ENCODE results near the gene GPN1.
A peak's percentile ranks its signal among the peaks of the same experiment; 100 is the strongest.

GPN1 gene

DNA sequence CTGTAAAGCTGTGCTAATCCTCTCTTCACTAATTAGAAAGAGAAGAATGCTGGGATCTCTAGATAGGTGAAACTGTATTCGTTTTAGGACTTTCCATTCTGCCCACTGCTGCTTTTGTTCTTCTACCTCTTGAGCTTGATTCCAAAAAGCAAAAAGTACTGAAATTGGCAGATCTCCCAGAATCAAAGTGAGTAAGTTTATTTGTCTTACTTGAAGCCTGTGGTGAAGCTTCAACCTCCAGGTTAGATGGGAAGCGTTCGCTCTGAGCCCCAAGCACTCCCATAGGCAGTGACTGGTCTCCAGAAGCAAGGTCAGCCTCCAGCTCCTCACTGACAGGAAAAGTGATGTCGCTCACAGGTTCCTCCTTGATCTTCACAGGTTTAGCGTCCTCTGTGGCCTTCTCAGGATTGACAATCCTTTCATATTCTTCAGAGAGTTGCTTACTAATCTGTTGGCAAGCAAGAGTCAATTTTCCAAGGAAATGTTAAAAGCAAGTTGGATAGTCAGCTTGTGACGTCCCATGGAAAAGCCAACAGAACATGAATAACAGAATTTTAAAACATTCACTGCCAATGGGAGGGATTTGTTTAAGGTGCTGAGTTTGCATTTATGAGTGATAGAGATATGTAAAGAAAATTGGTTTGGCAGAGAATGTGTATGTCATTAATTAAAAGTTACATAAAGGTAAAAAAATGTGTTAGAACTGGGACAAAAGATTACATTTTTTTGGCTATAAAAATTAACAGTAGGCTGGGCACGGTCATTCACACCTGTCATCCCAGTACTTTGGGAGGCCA lies 26.5 kb downstream of the GPN1 start:
- TF ChIP-seq, protein P1, sequence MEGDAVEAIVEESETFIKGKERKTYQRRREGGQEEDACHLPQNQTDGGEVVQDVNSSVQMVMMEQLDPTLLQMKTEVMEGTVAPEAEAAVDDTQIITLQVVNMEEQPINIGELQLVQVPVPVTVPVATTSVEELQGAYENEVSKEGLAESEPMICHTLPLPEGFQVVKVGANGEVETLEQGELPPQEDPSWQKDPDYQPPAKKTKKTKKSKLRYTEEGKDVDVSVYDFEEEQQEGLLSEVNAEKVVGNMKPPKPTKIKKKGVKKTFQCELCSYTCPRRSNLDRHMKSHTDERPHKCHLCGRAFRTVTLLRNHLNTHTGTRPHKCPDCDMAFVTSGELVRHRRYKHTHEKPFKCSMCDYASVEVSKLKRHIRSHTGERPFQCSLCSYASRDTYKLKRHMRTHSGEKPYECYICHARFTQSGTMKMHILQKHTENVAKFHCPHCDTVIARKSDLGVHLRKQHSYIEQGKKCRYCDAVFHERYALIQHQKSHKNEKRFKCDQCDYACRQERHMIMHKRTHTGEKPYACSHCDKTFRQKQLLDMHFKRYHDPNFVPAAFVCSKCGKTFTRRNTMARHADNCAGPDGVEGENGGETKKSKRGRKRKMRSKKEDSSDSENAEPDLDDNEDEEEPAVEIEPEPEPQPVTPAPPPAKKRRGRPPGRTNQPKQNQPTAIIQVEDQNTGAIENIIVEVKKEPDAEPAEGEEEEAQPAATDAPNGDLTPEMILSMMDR (IDR thresholded peaks at IDR 0.05; ENCODE audit: low read depth, low read length) = no peak
- no peak overlapping the region for H3K4me3 ChIP-seq (ENCODE audit: low read depth, low read length)
- in situ Hi-C loops (cut with HindIII; ENCODE audit: low sequenced_read_pairs) = no loop called here
- peak; percentile 93 for DNase-seq (ENCODE audit: low read depth, low spot score)

DNA sequence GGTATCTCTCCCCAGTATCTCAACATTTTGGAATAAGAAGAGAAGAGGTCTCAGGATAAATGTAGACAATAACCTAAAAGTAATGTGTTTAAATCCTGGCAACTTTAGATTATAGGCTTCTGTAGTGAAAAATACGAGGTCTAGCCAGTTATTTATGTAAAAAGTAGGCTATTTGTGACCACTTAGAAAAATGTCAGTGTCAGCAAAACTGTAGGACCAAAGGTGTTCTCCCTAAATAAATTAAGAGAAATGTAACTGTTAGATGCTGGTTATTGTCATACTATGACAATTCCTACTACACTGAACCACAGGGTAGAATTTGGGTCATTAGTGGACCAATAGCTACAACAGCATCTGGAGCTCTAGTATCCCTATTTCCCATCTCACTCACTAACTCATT lies 32.5 kb downstream of the GPN1 start:
- H3K4me3 ChIP-seq (ENCODE audit: low read depth, low read length) = no peak overlapping the region
- in situ Hi-C loops (cut with HindIII; ENCODE audit: low sequenced_read_pairs) = no loop called here
- no peak for DNase-seq (ENCODE audit: low read depth, low spot score)
- TF ChIP-seq, protein P1 (IDR thresholded peaks at IDR 0.05; ENCODE audit: low read depth, low read length) = no peak

DNA sequence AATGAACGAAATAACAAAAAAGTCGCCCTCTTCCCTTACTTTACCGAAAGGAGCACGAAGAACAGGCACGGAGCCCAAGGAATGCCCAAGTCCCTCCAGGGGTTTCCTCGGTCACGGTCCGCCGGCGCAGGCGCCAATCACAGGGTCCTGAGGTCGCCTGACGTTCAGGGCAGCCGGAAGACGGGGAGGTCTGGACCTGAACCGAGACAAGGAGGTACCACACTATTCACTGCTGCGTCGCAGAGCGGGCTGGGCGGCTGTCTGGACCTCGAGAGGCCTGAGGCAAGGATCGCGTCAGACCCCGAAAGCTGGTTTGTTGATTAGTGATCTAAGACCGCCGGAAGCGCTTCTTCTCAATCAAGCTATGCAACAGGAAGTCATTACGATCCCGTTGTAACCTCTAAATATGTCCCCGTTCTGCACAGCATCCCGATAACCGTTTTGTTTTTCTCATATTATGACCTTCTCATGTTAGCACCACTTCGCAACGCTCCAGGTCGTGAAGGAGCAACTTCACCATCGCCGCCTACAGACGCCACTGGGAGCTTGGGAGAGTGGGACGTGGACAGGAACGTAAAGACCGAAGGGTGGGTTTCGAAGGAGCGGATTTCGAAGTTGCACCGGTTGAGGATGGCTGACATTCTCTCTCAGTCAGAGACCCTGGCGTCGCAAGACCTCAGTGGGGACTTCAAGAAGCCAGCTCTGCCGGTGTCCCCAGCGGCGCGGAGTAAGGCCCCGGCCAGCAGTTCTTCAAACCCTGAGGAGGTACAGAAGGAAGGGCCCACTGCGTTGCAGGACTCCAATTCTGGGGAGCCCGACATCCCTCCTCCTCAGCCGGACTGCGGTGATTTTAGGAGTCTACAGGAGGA lies 34.7 kb downstream of the GPN1 start, which contains the start of the genes SLC4A1AP and SUPT7L:
Gene SLC4A1AP, plus strand, starts transcription at position 605 of the 869 bp plus-strand sequence. Its CDS starts 26 bp downstream, at position 631.
Gene SUPT7L, minus strand, starts transcription at position 330 of the 869 bp plus-strand sequence. CDS start 1,422 bp downstream, outside the sequence.
- H3K4me3 ChIP-seq (ENCODE audit: low read depth, low read length) = peak within 1 kb of the TSS; percentile 89

DNA sequence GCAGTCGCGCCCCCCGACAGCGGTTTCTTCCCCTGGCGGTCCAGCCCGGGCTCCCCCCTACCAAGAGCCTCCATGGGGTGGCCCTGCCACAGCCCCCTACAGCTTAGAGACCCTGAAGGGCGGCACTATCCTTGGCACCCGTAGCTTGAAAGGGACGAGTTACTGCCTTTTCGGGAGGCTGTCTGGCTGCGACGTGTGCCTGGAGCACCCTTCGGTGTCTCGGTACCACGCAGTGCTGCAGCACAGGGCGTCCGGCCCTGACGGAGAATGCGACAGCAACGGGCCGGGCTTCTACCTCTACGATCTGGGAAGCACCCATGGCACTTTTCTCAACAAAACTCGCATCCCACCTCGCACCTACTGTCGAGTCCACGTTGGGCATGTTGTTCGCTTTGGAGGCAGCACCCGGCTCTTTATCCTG lies 35.3 kb downstream of the GPN1 start:
- in situ Hi-C loops (cut with HindIII; ENCODE audit: low sequenced_read_pairs) = no loop called here
- no peak for DNase-seq (ENCODE audit: low read depth, low spot score)

More for the DNA sequence above, 34.7 kb downstream of the GPN1 start, which contains the start of the genes SLC4A1AP and SUPT7L:
- in situ Hi-C loops (cut with HindIII; ENCODE audit: low sequenced_read_pairs) = no loop called here
- TF ChIP-seq, protein P1 (IDR thresholded peaks at IDR 0.05; ENCODE audit: low read depth, low read length) = no peak
- DNase-seq (ENCODE audit: low read depth, low spot score) = peak; percentile 90

DNA sequence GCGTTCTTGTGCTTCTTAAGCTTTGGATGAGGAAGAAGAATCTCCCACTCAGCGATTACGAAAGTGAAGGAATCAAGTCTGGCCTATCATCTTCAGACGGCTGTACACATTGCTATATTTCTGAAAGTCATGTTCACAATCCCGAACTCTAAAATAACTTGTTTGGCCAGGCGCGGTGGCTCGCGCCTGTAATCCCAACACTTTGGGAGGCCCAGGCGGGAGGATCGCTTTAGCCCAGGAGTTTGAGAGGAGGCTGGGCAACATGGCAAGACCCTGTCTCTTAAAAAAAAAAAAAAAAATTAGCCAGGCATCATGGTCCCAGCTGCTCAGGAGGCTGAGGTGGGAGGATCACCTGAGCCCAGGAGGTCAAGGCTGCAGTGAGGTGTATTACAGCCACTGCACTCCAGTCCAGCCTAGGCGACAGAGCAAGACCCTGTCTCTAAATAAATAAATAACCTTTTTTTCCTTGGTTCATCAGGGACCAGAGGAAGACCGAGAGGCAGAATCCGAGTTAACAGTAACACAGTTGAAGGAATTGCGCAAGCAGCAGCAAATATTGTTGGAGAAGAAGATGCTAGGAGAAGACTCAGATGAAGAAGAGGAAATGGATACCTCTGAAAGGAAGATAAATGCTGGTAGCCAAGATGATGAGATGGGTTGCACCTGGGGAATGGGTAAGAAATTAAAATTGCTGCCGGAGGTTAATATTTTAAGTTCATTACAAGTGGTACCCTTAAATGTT lies 35.9 kb downstream of the GPN1 start:
- in situ Hi-C loops (cut with HindIII; ENCODE audit: low sequenced_read_pairs) = no loop called here
- DNase-seq (ENCODE audit: low read depth, low spot score) = no peak
- TF ChIP-seq, protein P1 (IDR thresholded peaks at IDR 0.05; ENCODE audit: low read depth, low read length) = no peak
- peak overlapping the region; percentile 89 for H3K4me3 ChIP-seq (ENCODE audit: low read depth, low read length)

More for the DNA sequence above, 35.3 kb downstream of the GPN1 start:
- peak overlapping the region; percentile 89 for H3K4me3 ChIP-seq (ENCODE audit: low read depth, low read length)
- TF ChIP-seq, protein P1 (IDR thresholded peaks at IDR 0.05; ENCODE audit: low read depth, low read length) = no peak

DNA sequence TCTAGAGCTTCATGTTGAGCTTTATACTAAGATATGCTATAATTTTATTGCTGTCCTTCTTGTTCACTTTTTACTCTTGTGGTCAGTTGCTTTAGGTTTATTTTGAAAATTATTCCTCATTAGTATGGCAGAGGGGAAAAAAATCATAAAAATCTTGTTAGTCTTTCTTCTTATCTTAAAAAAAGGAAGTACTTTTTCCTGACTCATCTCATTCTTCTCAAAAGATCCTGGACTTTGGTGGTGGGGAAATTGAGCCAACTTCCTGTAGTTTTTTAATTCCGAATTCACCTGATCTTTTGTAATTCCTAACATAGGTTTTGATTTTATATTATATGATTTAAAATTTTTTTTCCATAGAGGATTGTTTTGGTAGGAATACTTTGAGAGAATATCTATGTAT lies 38.6 kb downstream of the GPN1 start:
- no peak for DNase-seq (ENCODE audit: low read depth, low spot score)
- no peak overlapping the region for H3K4me3 ChIP-seq (ENCODE audit: low read depth, low read length)
- in situ Hi-C loops (cut with HindIII; ENCODE audit: low sequenced_read_pairs) = no loop called here
- TF ChIP-seq, protein P1 (IDR thresholded peaks at IDR 0.05; ENCODE audit: low read depth, low read length) = no peak

Data from astrocyte of the spinal cord (primary cell).